GM12878 (cell line): ENCODE data around the gene YPEL2. TPM values are rescaled to one million over a fixed set of nuclear protein-coding genes. Genes with fewer than 3 reads are reported as not detected.
A peak's percentile ranks its signal among the peaks of the same experiment; 100 is the strongest.

Experiments
- ATAC-seq: fragments of 200-7000 bp; cut with Tn5 transposase; 3 replicates; pipeline ENCODE4 v1.9.1; 2020; ENCODE audit warnings: mild to moderate bottlenecking, moderate library complexity
- BruUV-seq: library from RNA; stranded (reverse); fragments of 400-500 nt; replicated peaks from 2 replicates; lab custom pipeline; 2021; lab: Mats Ljungman, UMichigan
- CTCF ChIA-PET: fragments of 300-600 bp; sonication (Branson Sonifier 250); formaldehyde crosslinking; extraction: SDS; loops from one replicate; lab custom pipeline; 2021; ENCODE audit warnings: inconsistent platforms; lab: Yijun Ruan, JAX
- POLR2A ChIA-PET: fragments of 350-600 bp; formaldehyde crosslinking; extraction: SDS; loops from one replicate; lab custom pipeline; 2021; ENCODE audit warnings: inconsistent platforms; lab: Charles Lee
- RAD21 ChIA-PET: fragments of 300-600 bp; sonication (Branson Sonifier 250); formaldehyde crosslinking; loops from one replicate; lab custom pipeline; 2023; ENCODE audit warnings: antibody characterized with exemption; ENCODE audit not compliant: unreplicated experiment; lab: Charles Lee
- SMC1A ChIA-PET: fragments of 300-600 bp; sonication (Branson Sonifier 250); formaldehyde crosslinking; loops from one replicate; lab custom pipeline; 2023; ENCODE audit not compliant: unreplicated experiment, uncharacterized antibody; lab: Charles Lee
- DNase-seq: peaks from one replicate; pipeline ENCODE4 v3.0.0-alpha.2; 2011; ENCODE audit warnings: low read depth, low spot score
- FAIRE-seq: peaks from 3 replicates; lab custom pipeline; 2011; peaks lifted over from hg19 to GRCh38; lab: Jason Lieb, UNC
- H2AFZ ChIP-seq: 2 replicates; pipeline ENCODE4 v1.6.0; 2011; ENCODE audit warnings: low read depth, low read length, control low read depth; ENCODE audit not compliant: control insufficient read depth
- H3K27ac ChIP-seq: 2 replicates; pipeline ENCODE4 v1.5.1; 2011; ENCODE audit warnings: control low read depth; ENCODE audit not compliant: control insufficient read depth, insufficient read depth
- H3K27me3 ChIP-seq, 2 experiments: replicated peaks in 1 of 2; 2 replicates each; pipeline versions ENCODE4 v1.6.0 to v1.6.1; 2011; ENCODE audit warnings: low read length in 1 of 2; ENCODE audit not compliant: control insufficient read depth in 2 of 2, insufficient read depth in 2 of 2
- H3K36me3 ChIP-seq, 2 experiments: 2 replicates each; pipeline ENCODE4 v1.5.1; 2011; ENCODE audit warnings: low read length in 1 of 2; ENCODE audit not compliant: control insufficient read depth in 2 of 2, insufficient read depth in 2 of 2
- H3K4me1 ChIP-seq: 2 replicates; pipeline ENCODE4 v1.6.1; 2011; ENCODE audit warnings: mild to moderate bottlenecking, low read length, moderate library complexity, mixed read lengths; ENCODE audit not compliant: control insufficient read depth, insufficient read depth
- H3K4me2 ChIP-seq: 2 replicates; pipeline ENCODE4 v1.6.0; 2011; ENCODE audit warnings: control low read depth; ENCODE audit not compliant: control insufficient read depth, insufficient read depth
- H3K4me3 ChIP-seq: fragments of 200-600 bp; sonication (generic); 2 replicates; pipeline ENCODE4 v1.5.1; 2016
- H3K79me2 ChIP-seq: 2 replicates; pipeline ENCODE4 v1.6.0; 2011; ENCODE audit warnings: low read length; ENCODE audit not compliant: control insufficient read depth, insufficient read depth
- H3K9ac ChIP-seq: 2 replicates; pipeline ENCODE4 v1.8.0; 2011; ENCODE audit warnings: low read length, control low read depth, mixed read lengths; ENCODE audit not compliant: control insufficient read depth, insufficient read depth
- H3K9me3 ChIP-seq: replicated peaks from 3 replicates; pipeline ENCODE4 v1.5.1; 2011; ENCODE audit warnings: mild to moderate bottlenecking, low read length; ENCODE audit not compliant: control insufficient read depth, insufficient read depth
- H4K20me1 ChIP-seq: 2 replicates; pipeline ENCODE4 v1.6.0; 2011; ENCODE audit not compliant: control insufficient read depth, insufficient read depth
- EGR1 ChIP-seq, 2 experiments: IDR thresholded peaks; 1 replicate in 1 of 2; 2 replicates in 1 of 2; pipeline ENCODE4 v1.6.1; 2011 to 2012; ENCODE audit warnings: low read depth in 2 of 2, low read length in 2 of 2, borderline replicate concordance in 1 of 2, mild to moderate bottlenecking in 1 of 2, moderate library complexity in 1 of 2
- HCFC1 ChIP-seq: fragments of 150-350 bp; IDR thresholded peaks from 2 replicates; pipeline ENCODE4 v1.6.1; 2014; ENCODE audit warnings: low read length
- KAT2A ChIP-seq: conservative IDR thresholded peaks from 2 replicates; pipeline ENCODE4 v1.6.1; 2011; ENCODE audit warnings: low read depth, low read length; ENCODE audit not compliant: control insufficient read depth
- MXI1 ChIP-seq: fragments of 150-350 bp; IDR thresholded peaks from 2 replicates; pipeline ENCODE4 v1.6.1; 2011; ENCODE audit warnings: low read depth, mild to moderate bottlenecking, inconsistent platforms, low read length, improper control_type of control experiment
- NFYA ChIP-seq: IDR thresholded peaks from 2 replicates; pipeline ENCODE4 v1.6.1; 2011; ENCODE audit warnings: low read depth, mild to moderate bottlenecking, low read length, improper control_type of control experiment, borderline replicate concordance
- RBBP5 ChIP-seq: fragments of 200-600 bp; sonication (generic); conservative IDR thresholded peaks from 2 replicates; pipeline ENCODE4 v1.6.1; 2016
- SMAD1 ChIP-seq: fragments of 450-650 bp; IDR thresholded peaks from 2 replicates; pipeline ENCODE4 v1.6.1; 2018; ENCODE audit warnings: mild to moderate bottlenecking, low read depth; ENCODE audit not compliant: partially characterized antibody
- ZNF592 ChIP-seq: fragments of 450-650 bp; IDR thresholded peaks from 2 replicates; pipeline ENCODE4 v1.6.1; 2017; ENCODE audit warnings: mild to moderate bottlenecking, moderate library complexity
- WGBS: methylation state at CpG from one replicate; pipeline ENCODE4 v1.1.6; 2016; ENCODE audit warnings: low lambda C conversion rate; ENCODE audit not compliant: insufficient replicate concordance, insufficient coverage; ENCODE audit errors: missing lambda C conversion rate; 5-methylcytosine and 5-hydroxymethylcytosine counted together
- in situ Hi-C: fragments of 300-500 bp; cut with MboI; formaldehyde crosslinking; loops from 9 replicates; pipeline ENCODE4 v1.14.3; 2018; ENCODE audit warnings: mixed read lengths
- intact Hi-C: fragments of 100-400 bp; cut with micrococcal nuclease; formaldehyde crosslinking; loops from one replicate; pipeline ENCODE4 v1.14.2; 2022; ENCODE audit not compliant: unreplicated experiment
- polyA plus RNA-seq, 11 experiments: library from polyadenylated mRNA; depleted of rRNA in 4 of 11; unstranded in 6 of 11; stranded (reverse) in 5 of 11; fragments of >200 nt; fragmentation: Nextera tagmentation in 4 of 11; fragmentation: Illumina TruSeq in 1 of 11; extraction: Ambion mirVana in 4 of 11; extraction: Trizol in 1 of 11; gene quantifications; 1 replicate in 1 of 11; 2 replicates in 10 of 11; pipeline versions ENCODE4 v1.2.1 to v1.2.3, GENCODE V29; 2011 to 2016; ENCODE audit warnings: inconsistent platforms in 2 of 11, missing spikeins in 2 of 11, low read depth in 1 of 11
- total RNA-seq, 4 experiments: library from RNA; depleted of rRNA in 3 of 4; stranded (reverse); fragments of >200 nt in 3 of 4; fragmentation: Illumina TruSeq in 1 of 4; extraction: Trizol in 1 of 4; gene quantifications; 2 replicates each; pipeline versions ENCODE4 v1.2.1 to v1.2.3, GENCODE V29; 2013 to 2021
- TF ChIP-seq, protein P1 (sequence below): fragments of 450-650 bp; conservative IDR thresholded peaks from 2 replicates; pipeline ENCODE4 v1.6.1; 2017; ENCODE audit warnings: mild to moderate bottlenecking, moderate library complexity
- TF ChIP-seq, protein P2 (sequence below): IDR thresholded peaks from 2 replicates; pipeline ENCODE4 v1.6.1; 2011; ENCODE audit warnings: mild to moderate bottlenecking, low read depth, low read length, moderate library complexity; ENCODE audit not compliant: insufficient replicate concordance

The YPEL2 gene
- total and polyA plus RNA-seq, 10 of the 15 experiments (the other 5 are each of a cell fraction or from before 2014, with no cell fraction given) = 0.11 to 8.1 (median 0.48) TPM

- no peaks in the 10 kb centered on the region; the same call in 1 of the 2 replicates for H4K20me1 ChIP-seq
- 25% methylated on average over 6 of the region's 6 CpGs for WGBS
- no peak overlapping the region for H3K4me2 ChIP-seq
- SMC1A ChIA-PET = interaction anchor here (0.6 to 4.0 kb wide), 26 partner anchors 9 to 231 kb away, joined by 3 to 100 read pairs (median 5); partner anchors contain the start of gene GDPD1
- no peak overlapping the region for H3K9ac ChIP-seq
- FAIRE-seq = peak; percentile 31
- H3K36me3 ChIP-seq = no peaks in the 10 kb centered on the region
- DNase-seq = peak; percentile 43
- in situ Hi-C loops = no loop called here
- no peaks in the 10 kb centered on the region for H3K9me3 ChIP-seq
- H3K27ac ChIP-seq = no peak overlapping the region
- peak; percentile 79 for ATAC-seq
- no TSS peak for BruUV-seq
- H3K4me3 ChIP-seq = no peak overlapping the region
- peaks cover 3% of the 10 kb centered on the region for H3K79me2 ChIP-seq
- intact Hi-C loops = loop anchor here (1.0 to 5.0 kb wide), 2 partner anchors 43 to 111 kb away; no protein-coding TSS in a partner anchor
- CTCF ChIA-PET = interaction anchor here (0.6 to 6.5 kb wide), 36 partner anchors 9 to 230 kb away, joined by 3 to 221 read pairs (median 4); partner anchors contain the start of gene GDPD1
- peaks cover 17% of the 10 kb centered on the region for H3K4me1 ChIP-seq
- peaks cover 0 to 7% of the 10 kb centered on the region in 2 experiments; a peak in 2 of 4 replicates for H3K27me3 ChIP-seq
- H2AFZ ChIP-seq = peak overlapping the region; percentile 65
- POLR2A ChIA-PET = interaction anchor here (0.6 to 1.4 kb wide), 5 partner anchors 89 to 313 kb away, joined by 3 to 7 read pairs (median 5); no protein-coding TSS in a partner anchor
- RAD21 ChIA-PET = interaction anchor here (0.5 to 6.0 kb wide), 22 partner anchors 8 to 230 kb away, joined by 3 to 126 read pairs (median 4); no protein-coding TSS in a partner anchor
- TF ChIP-seq ZNF592 (0 out of 2 replicates have a peak, but pooled peaks have one; percentile 14), MXI1 (0 out of 2 replicates have a peak, but pooled peaks have one; percentile 15), HCFC1 (no peak), RBBP5 (no peak), SMAD1 (no peak), EGR1 (IDR thresholded peaks at IDR 0.05; ENCODE audit: borderline replicate concordance in 1 of 2, low read depth in 2 of 2, low read length in 2 of 2) (no peak), NFYA (no peak), KAT2A (no peak)
- TF ChIP-seq, protein P1, sequence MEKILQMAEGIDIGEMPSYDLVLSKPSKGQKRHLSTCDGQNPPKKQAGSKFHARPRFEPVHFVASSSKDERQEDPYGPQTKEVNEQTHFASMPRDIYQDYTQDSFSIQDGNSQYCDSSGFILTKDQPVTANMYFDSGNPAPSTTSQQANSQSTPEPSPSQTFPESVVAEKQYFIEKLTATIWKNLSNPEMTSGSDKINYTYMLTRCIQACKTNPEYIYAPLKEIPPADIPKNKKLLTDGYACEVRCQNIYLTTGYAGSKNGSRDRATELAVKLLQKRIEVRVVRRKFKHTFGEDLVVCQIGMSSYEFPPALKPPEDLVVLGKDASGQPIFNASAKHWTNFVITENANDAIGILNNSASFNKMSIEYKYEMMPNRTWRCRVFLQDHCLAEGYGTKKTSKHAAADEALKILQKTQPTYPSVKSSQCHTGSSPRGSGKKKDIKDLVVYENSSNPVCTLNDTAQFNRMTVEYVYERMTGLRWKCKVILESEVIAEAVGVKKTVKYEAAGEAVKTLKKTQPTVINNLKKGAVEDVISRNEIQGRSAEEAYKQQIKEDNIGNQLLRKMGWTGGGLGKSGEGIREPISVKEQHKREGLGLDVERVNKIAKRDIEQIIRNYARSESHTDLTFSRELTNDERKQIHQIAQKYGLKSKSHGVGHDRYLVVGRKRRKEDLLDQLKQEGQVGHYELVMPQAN = no peak
- TF ChIP-seq, protein P2, sequence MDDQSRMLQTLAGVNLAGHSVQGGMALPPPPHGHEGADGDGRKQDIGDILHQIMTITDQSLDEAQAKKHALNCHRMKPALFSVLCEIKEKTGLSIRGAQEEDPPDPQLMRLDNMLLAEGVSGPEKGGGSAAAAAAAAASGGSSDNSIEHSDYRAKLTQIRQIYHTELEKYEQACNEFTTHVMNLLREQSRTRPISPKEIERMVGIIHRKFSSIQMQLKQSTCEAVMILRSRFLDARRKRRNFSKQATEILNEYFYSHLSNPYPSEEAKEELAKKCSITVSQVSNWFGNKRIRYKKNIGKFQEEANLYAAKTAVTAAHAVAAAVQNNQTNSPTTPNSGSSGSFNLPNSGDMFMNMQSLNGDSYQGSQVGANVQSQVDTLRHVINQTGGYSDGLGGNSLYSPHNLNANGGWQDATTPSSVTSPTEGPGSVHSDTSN = no peak
Measured at GRCh38 chr17:59329176-59330052, 2.0 kb upstream of the YPEL2 start.
